Inflammatory macrophage (primary cell): ENCODE data around the gene C14orf119.

Source experiments
- DNase-seq, 2 donors: peaks; one replicate each; pipeline ENCODE4 v3.0.0-alpha.2; 2020 to 2022
- total RNA-seq, 18 experiments: gene quantifications; one replicate each; lab custom pipeline; 2026; ENCODE audit warnings: mixed read lengths in 6 of 18, inconsistent platforms in 2 of 18; lab: John Stamatoyannopoulos, UW

The C14orf119 gene
- 25.8 to 123 (median 77.0) reads per million in 18 experiments for total RNA-seq

DNA sequence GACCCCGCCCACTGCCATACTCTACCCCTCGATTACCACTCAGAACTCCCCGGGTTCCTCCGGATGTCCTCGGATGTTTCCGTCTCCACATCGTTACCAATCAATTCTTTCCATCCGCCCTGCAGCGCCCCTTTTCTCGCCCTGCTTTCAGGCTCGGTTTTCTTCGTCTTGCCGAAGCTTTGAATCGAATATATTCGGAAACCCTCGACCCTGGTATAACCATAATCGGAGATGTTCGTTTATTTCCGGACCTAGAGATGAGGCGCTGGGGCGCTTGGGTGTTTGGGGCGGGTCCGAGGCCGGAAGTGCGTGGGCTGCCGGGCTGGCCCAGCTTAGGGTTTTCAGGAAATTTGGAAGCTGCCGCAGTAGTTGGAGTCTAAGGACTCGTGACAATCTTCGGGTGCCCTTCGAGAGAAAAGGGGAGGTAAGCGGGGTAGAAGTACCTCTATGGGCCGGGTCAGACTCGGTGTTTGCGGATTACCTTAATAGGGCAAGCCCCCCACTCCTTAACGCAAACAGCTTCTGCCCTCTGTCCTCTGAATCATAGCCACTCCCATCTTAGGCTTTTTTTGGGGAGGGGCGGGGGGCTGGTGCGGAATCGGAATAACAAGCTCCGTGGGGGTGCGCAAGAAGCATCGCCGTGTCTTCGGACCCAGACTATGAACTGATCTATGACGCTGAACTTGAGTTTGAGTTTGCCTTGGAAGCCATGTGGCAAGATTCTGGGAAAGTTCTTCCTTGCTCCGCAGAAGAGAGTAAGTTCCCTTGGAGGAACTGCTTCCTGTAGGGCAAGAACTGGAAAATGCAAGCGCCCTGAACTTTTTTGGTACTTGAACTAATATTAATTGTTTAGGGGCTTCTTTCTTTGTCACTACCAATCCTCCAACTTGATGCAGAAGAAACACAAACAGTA, at the start of gene C14orf119:
TSS of gene C14orf119 (plus strand) at position 310 of the 913 bp plus-strand sequence. CDS start 2,154 bp downstream, outside the sequence.
- DNase-seq: peak; percentile 100

GRCh38 chr14:23047034-23047634, 48.2 kb upstream of the C14orf119 start:
- no peak for DNase-seq

- DNase-seq: no peak
Measured at GRCh38 chr14:23047751-23048693, 47.3 kb upstream of the C14orf119 start.

- DNase-seq: no peak
Measured at GRCh38 chr14:23049011-23049410, 46.3 kb upstream of the C14orf119 start.

- peak in 1 of 2 donors; percentile 59 for DNase-seq
Measured at GRCh38 chr14:23051141-23052057, 43.9 kb upstream of the C14orf119 start.

DNA sequence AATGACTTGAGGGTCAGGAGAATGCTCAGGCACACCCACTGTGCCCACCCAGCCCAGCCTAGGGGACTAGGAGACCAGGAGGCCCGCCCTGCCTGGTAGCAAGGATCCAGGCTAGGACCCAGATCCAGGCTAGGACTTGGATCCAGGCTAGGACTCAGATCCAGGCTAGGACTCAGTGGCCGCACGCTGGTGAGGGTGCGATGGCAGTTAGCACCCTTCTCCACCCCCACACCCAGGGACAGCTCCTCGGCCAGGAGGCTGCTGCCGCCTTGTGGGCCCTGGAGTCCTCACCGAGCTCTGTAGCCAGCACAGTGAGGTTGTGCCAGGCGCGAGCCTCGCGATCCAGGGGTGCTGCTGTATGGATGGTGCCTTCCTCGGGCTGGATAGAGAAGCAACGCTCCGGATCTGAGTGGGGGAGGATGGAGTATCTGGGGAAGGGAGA, 43.1 kb upstream of the C14orf119 start:
- no peak for DNase-seq

DNA sequence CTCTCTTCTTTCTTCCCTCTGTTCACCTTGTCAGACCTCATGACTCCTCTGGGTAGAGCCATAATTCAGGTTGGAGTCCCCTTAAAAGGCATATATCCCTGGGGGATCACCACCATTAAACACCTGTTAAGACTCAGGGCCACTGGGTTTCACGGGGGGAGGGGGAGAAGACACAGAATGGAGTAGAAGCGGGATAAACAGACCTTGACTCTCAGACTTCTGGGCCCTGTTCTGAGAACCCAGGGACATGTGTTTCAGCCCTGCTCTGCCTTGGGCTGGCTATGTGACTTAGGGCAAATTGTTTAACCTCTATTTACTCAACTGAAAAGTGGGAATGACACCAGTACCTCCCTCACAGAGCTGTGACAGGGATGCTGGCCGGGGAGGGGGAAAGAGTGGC, 42.6 kb upstream of the C14orf119 start:
- DNase-seq: no peak

DNA sequence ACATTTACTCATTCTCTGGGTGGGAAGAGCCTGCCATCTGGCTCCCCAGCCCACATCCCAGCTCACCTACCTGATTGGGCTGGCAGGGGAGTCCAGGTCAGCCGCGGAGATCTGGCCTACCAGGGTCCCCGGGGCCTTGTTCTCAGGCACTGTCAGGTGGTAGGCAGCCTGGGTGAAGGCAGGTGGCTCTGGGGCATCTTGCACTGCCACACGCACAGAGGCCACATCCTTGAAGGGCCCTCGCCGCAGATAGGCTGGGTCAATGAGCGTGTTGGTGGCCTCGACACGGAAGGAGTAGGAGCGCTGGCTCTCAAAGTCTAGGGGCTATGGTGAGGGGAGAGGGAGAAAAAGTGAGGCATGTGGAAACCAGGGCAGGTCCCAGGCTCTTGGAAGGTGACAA, 41.9 kb upstream of the C14orf119 start:
- no peak for DNase-seq

DNA sequence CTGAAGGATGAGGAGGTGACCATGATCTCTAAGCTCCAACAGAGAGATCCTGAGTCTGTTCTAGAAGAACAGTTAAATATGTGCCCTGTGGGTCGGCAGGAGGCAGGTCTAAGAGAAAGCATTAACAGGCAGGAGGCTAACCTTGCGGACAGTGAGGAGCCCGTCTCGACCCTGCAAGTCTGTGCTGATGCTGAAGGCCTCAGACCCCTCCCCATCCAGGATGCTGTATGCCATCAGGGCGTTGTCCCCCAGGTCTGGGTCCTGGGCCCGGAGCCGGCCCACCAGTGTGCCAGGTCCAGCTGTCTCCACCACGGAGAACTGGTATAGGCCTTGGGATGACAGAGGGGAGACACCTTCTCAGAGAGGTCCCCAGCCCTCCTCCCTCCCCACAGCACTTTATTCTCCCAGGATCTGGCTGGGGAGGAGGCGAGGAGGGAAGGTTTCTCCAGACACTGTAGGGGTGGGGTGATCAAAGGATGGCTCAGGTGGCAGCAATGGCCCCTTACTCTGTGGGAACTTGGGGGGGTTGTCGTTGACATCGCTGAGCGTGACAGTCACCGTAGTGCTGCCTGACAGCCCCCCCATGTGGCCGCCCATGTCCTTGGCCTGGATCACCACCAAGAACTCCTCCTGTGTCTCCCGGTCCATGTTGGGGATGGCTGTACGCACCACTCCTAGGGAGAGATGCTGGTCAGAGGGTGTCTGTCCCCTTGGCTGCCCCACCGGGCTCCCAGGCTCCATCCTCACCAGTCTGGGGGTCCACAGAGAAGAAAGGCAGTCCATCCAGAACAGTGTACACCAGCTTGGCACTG, 41.1 kb upstream of the C14orf119 start:
- DNase-seq: peak in 1 of 2 donors; percentile 21

DNA sequence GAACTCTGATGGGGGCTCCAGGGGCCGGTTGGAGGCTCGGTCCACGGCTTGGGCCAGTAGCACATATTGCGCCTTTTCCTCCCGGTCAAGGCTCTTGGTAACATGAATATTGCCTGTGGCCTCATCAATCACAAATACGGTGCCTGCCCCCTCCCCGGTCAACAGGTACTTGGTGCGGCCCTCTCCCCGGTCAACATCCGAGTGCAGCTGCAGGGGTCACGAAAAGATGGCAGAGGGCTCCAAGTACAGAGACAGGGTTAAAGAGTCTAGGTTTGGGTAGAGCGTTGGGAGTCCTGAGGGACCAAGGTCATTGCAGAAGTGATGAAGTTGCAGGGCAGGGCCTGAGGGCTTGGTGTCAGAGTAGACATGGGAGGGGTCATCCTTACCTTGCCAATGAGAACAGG, 40.2 kb upstream of the C14orf119 start:
- DNase-seq: no peak

- DNase-seq: no peak
Measured at GRCh38 chr14:23055621-23056144, 39.6 kb upstream of the C14orf119 start.

GRCh38 chr14:23056145-23056955, 39.0 kb upstream of the C14orf119 start:
- DNase-seq: peak; percentile 65 to 78

DNA sequence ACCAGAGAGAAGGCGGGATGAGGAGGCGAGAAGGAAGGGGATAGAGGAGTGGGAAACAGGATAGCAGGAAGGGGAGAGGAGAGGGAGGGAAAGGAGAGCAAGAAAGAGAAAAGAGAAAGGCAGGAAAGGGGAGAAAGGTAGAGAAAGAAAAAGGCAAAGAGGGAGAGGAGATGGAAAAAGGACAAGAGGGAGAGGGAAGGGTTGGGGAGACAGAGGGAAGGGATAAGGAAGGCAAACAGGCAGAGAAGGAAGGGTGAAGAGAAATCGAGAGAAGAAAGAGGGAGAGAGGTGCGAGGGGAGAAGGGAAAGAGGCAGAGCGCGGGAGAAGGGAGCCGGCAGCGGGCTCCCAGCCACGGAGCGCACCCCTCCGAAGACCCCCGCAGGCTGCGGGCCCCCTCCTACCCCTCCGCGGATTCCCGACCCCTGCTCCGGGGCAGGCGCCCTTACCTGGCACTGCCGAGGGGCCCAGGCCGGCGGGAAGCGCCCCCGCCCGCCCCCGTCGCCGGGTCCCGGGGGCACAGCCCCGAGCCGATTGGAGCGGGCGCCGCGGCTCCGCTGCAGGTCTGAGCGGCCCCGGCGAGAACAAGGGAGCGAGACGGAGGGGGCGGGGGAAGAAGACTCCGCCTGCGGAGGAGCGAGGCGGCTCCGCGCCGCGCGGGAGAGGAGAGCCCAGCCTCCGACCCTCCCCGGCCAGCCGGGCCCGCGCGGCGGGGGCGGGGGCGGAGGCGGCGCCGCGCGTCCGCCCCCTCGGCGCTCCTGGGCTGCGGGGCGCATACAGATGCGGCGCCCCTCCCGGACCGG, 38.1 kb upstream of the C14orf119 start, which contains the start of gene CDH24:
TSS of gene CDH24 (minus strand) at position 565 of the 801 bp plus-strand sequence. CDS start 1,787 bp downstream, outside the sequence.
- DNase-seq: peak; percentile 17 to 28

- DNase-seq: peak; percentile 66 to 68
Measured at GRCh38 chr14:23057757-23058653, 37.3 kb upstream of the C14orf119 start.

GRCh38 chr14:23058654-23059504, 36.4 kb upstream of the C14orf119 start:
- no peak for DNase-seq
